Stimulated activated CD4-positive, alpha-beta T cell treated with anti-CD3 and anti-CD28 coated beads, Interleukin-12 subunit alpha, Interleukin-12 subunit beta, amount 100 ng/mL, for 4 hours (primary cell): ENCODE results near the gene TPD52L2.

ENCODE experiments used
- DNase-seq: peaks from one replicate; pipeline ENCODE4 v3.0.0-alpha.2; 2020

TPD52L2 gene

DNA sequence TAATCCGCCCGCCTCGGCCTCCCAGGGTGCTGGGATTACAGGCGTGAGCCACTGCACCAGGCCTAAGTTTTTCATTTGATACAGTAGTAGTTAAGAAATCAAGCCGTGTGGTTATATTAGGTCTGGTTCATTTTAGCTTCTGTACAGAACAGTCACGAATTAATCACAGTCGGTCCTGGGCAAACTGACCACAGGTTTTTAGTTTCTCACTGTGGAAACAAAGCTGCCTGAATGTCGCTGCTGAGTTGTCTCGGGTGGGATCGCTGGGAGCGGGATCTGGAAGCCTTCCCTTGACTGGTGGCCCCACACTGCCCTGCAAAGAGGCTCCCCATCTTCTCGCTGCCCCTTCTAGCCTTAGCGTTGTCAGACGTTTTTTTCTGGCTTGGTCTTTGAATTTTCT lies 72.5 kb downstream of the TPD52L2 start:
- DNase-seq, result no peak

DNA sequence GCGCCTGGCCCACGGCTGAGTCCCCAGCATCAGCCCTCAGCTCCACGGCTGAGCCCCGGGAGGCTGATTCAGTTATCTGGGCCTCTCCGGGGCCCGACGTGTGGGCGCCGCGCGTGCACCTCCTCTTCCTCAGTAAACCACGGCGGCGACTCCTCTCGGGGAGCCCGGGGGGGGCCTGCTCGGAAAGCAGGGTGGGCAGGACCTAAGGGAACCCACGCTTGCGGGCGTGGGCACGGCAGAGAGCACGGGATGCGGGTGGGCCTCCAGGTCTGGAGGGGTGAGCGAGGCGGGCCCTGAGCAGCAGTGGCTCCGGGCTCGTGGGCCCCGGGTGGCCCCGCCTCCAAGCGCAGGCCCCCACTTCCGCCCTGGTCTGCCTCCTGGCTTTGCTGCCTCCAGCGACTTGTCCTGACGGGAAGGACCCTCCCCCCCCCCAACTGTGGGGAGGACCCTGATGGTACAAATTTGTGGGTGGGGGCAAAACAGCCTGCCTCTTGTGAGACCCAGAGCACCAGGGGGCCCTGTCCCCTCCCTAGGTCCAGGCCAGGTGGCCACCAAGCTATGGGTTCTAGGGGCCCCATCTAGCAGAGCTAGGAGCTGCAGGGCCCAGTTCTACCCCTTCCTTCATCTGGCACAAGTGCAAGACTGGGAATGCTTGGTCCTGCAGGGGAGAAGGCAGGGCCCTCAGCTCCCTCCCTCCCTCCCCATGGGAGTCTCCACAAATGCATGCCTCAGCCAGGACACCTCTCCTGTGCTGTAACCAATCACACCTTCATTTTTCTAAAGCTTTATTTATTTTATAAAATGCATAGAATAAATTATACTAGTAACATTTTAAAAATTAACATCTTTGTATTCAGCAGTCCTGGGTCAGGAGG lies 74.2 kb downstream of the TPD52L2 start:
- no peak for DNase-seq

- DNase-seq, result no peak
Measured at GRCh38 chr20:63940071-63940471, 75.0 kb downstream of the TPD52L2 start.

DNA sequence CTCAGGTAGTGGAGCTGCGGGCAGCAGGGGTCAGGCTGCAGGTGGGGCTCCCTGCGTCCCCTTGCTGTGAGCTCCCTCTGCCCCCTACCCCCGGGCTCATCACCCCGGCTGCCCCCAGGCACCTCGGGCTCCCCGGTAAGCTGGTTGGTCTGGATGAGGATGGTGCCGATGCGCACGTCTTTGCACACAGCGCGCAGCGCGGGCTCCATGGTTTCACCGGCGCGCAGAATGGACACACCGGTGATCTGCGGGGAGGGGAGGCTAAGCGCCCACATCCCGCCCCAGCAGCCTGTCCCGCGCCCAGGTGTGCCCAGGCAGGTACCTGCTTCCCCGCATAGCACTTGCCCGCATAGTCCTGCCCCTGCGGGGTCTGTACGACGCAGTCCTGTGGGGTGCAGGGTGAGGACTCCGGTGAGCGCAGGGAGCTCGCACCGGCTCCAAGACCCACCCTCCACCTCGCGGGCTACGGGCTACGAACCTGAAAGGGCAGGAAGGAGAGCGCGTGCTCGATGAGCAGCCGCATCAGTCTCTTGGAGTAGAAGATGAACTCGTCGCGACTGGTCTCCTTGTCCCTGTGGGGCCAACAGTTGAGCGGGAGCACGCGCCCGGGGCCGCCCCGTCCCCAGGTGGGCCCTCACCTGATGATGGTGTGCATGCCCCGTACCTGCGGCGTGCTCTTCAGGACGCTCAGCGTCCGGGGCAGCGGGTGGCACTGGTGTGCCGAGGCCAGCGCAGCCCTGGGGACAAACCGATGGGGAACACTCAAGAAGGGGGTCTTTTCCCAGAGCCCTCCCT lies 75.6 kb downstream of the TPD52L2 start:
- no peak for DNase-seq
